ENCODE data around the gene DLGAP1.

DLGAP1 gene

DNA sequence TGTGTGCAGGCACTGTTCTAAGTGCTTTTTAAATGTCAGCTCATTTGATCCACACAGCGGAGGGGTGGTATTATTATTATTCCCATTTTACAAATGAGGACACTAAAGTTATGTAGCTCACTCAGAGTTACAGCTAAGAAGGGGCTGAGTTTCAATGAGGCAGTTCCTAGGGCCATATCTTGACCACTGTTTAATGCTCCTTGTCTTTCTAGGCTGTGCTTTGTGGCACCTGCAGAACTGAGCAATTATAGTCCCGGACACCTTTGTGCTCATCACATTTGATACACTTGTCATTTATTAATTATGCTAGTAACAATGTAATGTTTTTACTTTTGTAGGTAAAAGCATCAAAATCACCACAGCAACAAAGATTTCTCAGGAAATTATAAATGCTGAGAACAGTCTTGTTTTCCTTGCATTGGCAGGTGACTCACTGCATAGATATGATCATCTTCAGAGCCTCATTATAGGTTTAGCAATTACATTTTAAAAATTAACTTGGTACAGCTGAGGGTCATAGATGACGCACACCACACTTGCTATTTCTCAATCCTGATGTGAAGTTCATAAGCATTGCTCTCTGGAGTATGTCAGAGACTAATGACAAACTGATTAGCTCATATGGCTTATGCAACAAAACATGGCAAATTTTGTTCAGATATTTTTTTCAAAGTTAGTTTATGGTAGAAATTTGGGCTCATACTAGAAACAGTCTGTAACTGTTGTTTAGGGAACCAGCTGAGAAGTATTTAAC, 638.3 kb downstream of the DLGAP1 start (continued):
- TF ChIP-seq, protein P1, sequence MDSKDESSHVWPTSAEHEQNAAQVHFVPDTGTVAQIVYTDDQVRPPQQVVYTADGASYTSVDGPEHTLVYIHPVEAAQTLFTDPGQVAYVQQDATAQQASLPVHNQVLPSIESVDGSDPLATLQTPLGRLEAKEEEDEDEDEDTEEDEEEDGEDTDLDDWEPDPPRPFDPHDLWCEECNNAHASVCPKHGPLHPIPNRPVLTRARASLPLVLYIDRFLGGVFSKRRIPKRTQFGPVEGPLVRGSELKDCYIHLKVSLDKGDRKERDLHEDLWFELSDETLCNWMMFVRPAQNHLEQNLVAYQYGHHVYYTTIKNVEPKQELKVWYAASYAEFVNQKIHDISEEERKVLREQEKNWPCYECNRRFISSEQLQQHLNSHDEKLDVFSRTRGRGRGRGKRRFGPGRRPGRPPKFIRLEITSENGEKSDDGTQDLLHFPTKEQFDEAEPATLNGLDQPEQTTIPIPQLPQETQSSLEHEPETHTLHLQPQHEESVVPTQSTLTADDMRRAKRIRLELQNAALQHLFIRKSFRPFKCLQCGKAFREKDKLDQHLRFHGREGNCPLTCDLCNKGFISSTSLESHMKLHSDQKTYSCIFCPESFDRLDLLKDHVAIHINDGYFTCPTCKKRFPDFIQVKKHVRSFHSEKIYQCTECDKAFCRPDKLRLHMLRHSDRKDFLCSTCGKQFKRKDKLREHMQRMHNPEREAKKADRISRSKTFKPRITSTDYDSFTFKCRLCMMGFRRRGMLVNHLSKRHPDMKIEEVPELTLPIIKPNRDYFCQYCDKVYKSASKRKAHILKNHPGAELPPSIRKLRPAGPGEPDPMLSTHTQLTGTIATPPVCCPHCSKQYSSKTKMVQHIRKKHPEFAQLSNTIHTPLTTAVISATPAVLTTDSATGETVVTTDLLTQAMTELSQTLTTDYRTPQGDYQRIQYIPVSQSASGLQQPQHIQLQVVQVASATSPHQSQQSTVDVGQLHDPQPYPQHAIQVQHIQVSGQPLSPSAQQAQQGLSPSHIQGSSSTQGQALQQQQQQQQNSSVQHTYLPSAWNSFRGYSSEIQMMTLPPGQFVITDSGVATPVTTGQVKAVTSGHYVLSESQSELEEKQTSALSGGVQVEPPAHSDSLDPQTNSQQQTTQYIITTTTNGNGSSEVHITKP (tag by site-specific recombination; IDR thresholded peaks at IDR 0.05) = peak; percentile 28; the same call in 1 of the 2 replicates

DNA sequence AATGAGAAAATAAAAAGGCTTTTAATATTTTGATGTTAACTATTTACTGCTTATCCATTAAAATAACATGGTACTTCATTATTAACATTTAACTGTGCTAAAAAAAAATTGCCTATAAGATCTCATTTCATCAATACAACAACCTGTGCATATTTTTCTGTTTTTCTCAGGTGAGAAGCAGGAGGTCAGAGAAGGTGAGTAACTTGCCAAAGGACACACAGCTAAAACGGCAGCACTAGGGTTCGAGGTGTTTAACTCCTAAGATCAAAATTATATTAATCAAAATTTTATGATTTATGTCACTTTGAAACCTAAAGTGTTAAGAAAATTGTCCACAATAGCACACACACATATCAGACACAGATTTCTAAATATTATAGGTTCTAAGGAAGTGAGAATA, 639.1 kb downstream of the DLGAP1 start:
- Histone ChIP-seq H3K4me3 (ENCODE audit: low read depth, low read length) (no peak overlapping the region), H3K36me3 (ENCODE audit: control insufficient read depth in 2 of 2, insufficient read depth in 1 of 2, low read length in 2 of 2) (no peaks in the 10 kb centered on the region; a peak in 1 of 3 replicates), H3K4me1 (ENCODE audit: control insufficient read depth, insufficient read depth, low read length) (no peaks in the 10 kb centered on the region), H3K27ac (ENCODE audit: extremely low read depth, low read depth, low read length) (no peak overlapping the region), H3K9me3 (ENCODE audit: control insufficient read depth, insufficient read depth, low read depth, low read length) (no peaks in the 10 kb centered on the region)
- TF ChIP-seq ZNF768 (tag by site-specific recombination; IDR thresholded peaks at IDR 0.05) = 0 out of 2 replicates have a peak, but pooled peaks have one; percentile 23
- TF ChIP-seq, protein P2, sequence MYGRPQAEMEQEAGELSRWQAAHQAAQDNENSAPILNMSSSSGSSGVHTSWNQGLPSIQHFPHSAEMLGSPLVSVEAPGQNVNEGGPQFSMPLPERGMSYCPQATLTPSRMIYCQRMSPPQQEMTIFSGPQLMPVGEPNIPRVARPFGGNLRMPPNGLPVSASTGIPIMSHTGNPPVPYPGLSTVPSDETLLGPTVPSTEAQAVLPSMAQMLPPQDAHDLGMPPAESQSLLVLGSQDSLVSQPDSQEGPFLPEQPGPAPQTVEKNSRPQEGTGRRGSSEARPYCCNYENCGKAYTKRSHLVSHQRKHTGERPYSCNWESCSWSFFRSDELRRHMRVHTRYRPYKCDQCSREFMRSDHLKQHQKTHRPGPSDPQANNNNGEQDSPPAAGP (tag by site-specific recombination; IDR thresholded peaks at IDR 0.05) = no peak
- ChIA-PET POLR2A (no interaction called here), CTCF (no interaction called here)

DNA sequence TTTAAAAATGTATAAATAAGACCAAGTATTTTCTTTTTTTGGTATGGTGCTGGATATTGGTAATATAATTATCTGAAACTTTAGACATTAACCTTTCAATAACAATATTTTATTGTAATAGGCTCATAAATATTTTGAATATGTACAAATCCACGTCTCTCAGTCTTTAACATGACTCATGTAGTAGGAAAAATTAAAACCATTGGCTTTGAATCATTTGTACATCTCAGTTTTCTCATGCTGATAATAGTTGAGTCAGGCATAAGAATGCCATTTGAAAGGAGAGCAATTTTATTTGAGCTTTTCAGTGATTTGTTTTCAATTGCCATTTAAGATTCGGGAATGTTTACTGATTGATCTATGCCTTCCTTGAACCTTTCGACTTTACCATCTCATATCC, 640.3 kb downstream of the DLGAP1 start:
- CTCF ChIA-PET = interaction anchor here (0.8 kb wide), 1 partner anchor 44 kb away, joined by 3 read pairs; no protein-coding TSS in a partner anchor
- Histone ChIP-seq H3K4me1 (ENCODE audit: control insufficient read depth, insufficient read depth, low read length) (no peaks in the 10 kb centered on the region), H3K27ac (ENCODE audit: extremely low read depth, low read depth, low read length) (no peak overlapping the region), H3K36me3 (ENCODE audit: control insufficient read depth in 2 of 2, insufficient read depth in 1 of 2, low read length in 2 of 2) (no peaks in the 10 kb centered on the region; a peak in 1 of 3 replicates), H3K4me3 (ENCODE audit: low read depth, low read length) (no peak overlapping the region), H3K9me3 (ENCODE audit: control insufficient read depth, insufficient read depth, low read depth, low read length) (no peaks in the 10 kb centered on the region)
- POLR2A ChIA-PET = no interaction called here
- TF ChIP-seq, protein P3, sequence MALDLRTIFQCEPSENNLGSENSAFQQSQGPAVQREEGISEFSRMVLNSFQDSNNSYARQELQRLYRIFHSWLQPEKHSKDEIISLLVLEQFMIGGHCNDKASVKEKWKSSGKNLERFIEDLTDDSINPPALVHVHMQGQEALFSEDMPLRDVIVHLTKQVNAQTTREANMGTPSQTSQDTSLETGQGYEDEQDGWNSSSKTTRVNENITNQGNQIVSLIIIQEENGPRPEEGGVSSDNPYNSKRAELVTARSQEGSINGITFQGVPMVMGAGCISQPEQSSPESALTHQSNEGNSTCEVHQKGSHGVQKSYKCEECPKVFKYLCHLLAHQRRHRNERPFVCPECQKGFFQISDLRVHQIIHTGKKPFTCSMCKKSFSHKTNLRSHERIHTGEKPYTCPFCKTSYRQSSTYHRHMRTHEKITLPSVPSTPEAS (tag by site-specific recombination; IDR thresholded peaks at IDR 0.05) = no peak
- TF ChIP-seq ZNF157 (tag by site-specific recombination; IDR thresholded peaks at IDR 0.05) = no peak
- no peak for TF ChIP-seq TCF7L2 (IDR thresholded peaks at IDR 0.05; ENCODE audit: borderline replicate concordance, low read depth, low read length)
- TF ChIP-seq, protein P4, sequence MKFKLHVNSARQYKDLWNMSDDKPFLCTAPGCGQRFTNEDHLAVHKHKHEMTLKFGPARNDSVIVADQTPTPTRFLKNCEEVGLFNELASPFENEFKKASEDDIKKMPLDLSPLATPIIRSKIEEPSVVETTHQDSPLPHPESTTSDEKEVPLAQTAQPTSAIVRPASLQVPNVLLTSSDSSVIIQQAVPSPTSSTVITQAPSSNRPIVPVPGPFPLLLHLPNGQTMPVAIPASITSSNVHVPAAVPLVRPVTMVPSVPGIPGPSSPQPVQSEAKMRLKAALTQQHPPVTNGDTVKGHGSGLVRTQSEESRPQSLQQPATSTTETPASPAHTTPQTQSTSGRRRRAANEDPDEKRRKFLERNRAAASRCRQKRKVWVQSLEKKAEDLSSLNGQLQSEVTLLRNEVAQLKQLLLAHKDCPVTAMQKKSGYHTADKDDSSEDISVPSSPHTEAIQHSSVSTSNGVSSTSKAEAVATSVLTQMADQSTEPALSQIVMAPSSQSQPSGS (tag by site-specific recombination; IDR thresholded peaks at IDR 0.05; ENCODE audit: low read depth) = no peak
- TF ChIP-seq, protein P5, sequence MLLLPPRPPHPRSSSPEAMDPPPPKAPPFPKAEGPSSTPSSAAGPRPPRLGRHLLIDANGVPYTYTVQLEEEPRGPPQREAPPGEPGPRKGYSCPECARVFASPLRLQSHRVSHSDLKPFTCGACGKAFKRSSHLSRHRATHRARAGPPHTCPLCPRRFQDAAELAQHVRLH (tag by site-specific recombination; IDR thresholded peaks at IDR 0.05) = no peak
- TF ChIP-seq ZNF660 (tag by site-specific recombination; IDR thresholded peaks at IDR 0.05) = no peak
- TF ChIP-seq ZNF670 (tag by site-specific recombination; IDR thresholded peaks at IDR 0.05; ENCODE audit: low read depth) = no peak
- TF ChIP-seq REPIN1 (tag by site-specific recombination; IDR thresholded peaks at IDR 0.05; ENCODE audit: low read depth) = no peak
- no peak for TF ChIP-seq FEZF1 (tag by site-specific recombination; IDR thresholded peaks at IDR 0.05)
- no peak for TF ChIP-seq SP7 (tag by site-specific recombination; IDR thresholded peaks at IDR 0.05)
- TF ChIP-seq ZNF549 (tag by site-specific recombination; IDR thresholded peaks at IDR 0.05) = no peak
- no peak for TF ChIP-seq ZNF266 (tag by site-specific recombination; IDR thresholded peaks at IDR 0.05; ENCODE audit: low read depth)
- TF ChIP-seq, protein P6, sequence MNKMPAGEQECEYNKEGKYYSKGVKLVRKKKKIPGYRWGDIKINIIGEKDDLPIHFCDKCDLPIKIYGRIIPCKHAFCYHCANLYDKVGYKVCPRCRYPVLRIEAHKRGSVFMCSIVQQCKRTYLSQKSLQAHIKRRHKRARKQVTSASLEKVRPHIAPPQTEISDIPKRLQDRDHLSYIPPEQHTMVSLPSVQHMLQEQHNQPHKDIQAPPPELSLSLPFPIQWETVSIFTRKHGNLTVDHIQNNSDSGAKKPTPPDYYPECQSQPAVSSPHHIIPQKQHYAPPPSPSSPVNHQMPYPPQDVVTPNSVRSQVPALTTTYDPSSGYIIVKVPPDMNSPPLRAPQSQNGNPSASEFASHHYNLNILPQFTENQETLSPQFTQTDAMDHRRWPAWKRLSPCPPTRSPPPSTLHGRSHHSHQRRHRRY (tag by site-specific recombination; IDR thresholded peaks at IDR 0.05) = no peak
